Endothelial cell of umbilical vein (primary cell): ENCODE data around the gene RAP1GAP2. TPM values are rescaled to one million over a fixed set of nuclear protein-coding genes. Genes with fewer than 3 reads are reported as not detected.

ENCODE experiments used
- BruUV-seq: library from RNA; stranded (reverse); fragments of 400-500 nt; replicated peaks from 2 replicates; lab custom pipeline; 2021; lab: Mats Ljungman, UMichigan
- CTCF ChIA-PET: fragments of 300-600, 350-600 bp; sonication (Branson Sonifier 250); formaldehyde crosslinking; loops from one replicate; lab custom pipeline; 2021; ENCODE audit warnings: antibody characterized with exemption, inconsistent platforms; lab: Charles Lee
- POLR2A ChIA-PET: fragments of 300-600, 350-600 bp; sonication (Branson Sonifier 250); formaldehyde crosslinking; loops from one replicate; lab custom pipeline; 2021; ENCODE audit warnings: antibody characterized with exemption, inconsistent platforms; lab: Charles Lee
- DNase-seq: peaks from one replicate; pipeline ENCODE4 v3.0.0-alpha.2; 2011; ENCODE audit warnings: low read depth, low spot score
- FAIRE-seq: peaks from 2 replicates; lab custom pipeline; 2011; peaks lifted over from hg19 to GRCh38; lab: Jason Lieb, UNC
- H2AFZ ChIP-seq: 2 replicates; pipeline ENCODE4 v1.6.0; 2012; ENCODE audit warnings: low read depth, low read length, control low read depth, inconsistent platforms
- H3K27ac ChIP-seq: 2 replicates; pipeline ENCODE4 v1.5.1; 2011; ENCODE audit warnings: low read depth, mild to moderate bottlenecking, control low read depth, low read length, moderate library complexity; ENCODE audit not compliant: insufficient read depth
- H3K27me3 ChIP-seq, 2 experiments: 2 replicates each; pipeline versions ENCODE4 v1.6.0 to v1.6.1; 2011; ENCODE audit warnings: low read length in 2 of 2, mixed read lengths in 1 of 2; ENCODE audit not compliant: control insufficient read depth in 2 of 2, insufficient read depth in 2 of 2
- H3K36me3 ChIP-seq, 2 experiments: 2 replicates in 1 of 2; 3 replicates in 1 of 2; pipeline ENCODE4 v1.5.1; 2011; ENCODE audit warnings: low read length in 2 of 2, mild to moderate bottlenecking in 1 of 2, moderate library complexity in 1 of 2; ENCODE audit not compliant: control insufficient read depth in 2 of 2, insufficient read depth in 2 of 2; ENCODE audit errors: extremely low read depth in 1 of 2
- H3K4me1 ChIP-seq: 3 replicates; pipeline ENCODE4 v1.5.1; 2011; ENCODE audit warnings: mild to moderate bottlenecking, low read length; ENCODE audit not compliant: control insufficient read depth, insufficient read depth; ENCODE audit errors: extremely low read depth
- H3K4me2 ChIP-seq: 2 replicates; pipeline ENCODE4 v1.6.1; 2011; ENCODE audit warnings: low read length, control low read depth, mixed read lengths; ENCODE audit not compliant: insufficient read depth
- H3K4me3 ChIP-seq, 3 experiments: fragments of 200-600 bp in 1 of 3; sonication (generic), shearing (Covaris generic) in 1 of 3; replicated peaks in 1 of 3; 2 replicates each; pipeline ENCODE4 v1.5.1; 2011 to 2016; ENCODE audit warnings: control low read depth in 3 of 3, low read length in 3 of 3, mild to moderate bottlenecking in 2 of 3, inconsistent platforms in 1 of 3, low read depth in 1 of 3, moderate library complexity in 1 of 3; ENCODE audit not compliant: insufficient read depth in 1 of 3
- H3K79me2 ChIP-seq: 2 replicates; pipeline ENCODE4 v1.6.0; 2012; ENCODE audit warnings: low read length, inconsistent platforms; ENCODE audit not compliant: control insufficient read depth, insufficient read depth
- H3K9ac ChIP-seq: replicated peaks from 2 replicates; pipeline ENCODE3; 2011; ENCODE audit warnings: low read length, control low read depth; ENCODE audit not compliant: insufficient read depth; ENCODE audit errors: extremely low read depth
- H3K9me1 ChIP-seq: replicated peaks from 3 replicates; pipeline ENCODE4 v1.6.0; 2011; ENCODE audit warnings: mild to moderate bottlenecking, low read length; ENCODE audit not compliant: control insufficient read depth, insufficient read depth; ENCODE audit errors: extremely low read depth
- H3K9me3 ChIP-seq: replicated peaks from 2 replicates; pipeline ENCODE4 v1.5.1; 2012; ENCODE audit warnings: low read length, inconsistent platforms; ENCODE audit not compliant: control insufficient read depth, insufficient read depth
- H4K20me1 ChIP-seq: replicated peaks from 2 replicates; pipeline ENCODE3; 2011; ENCODE audit warnings: mild to moderate bottlenecking, low read length; ENCODE audit not compliant: control insufficient read depth, insufficient read depth; ENCODE audit errors: extremely low read depth
- EZH2 ChIP-seq: IDR thresholded peaks from 2 replicates; pipeline ENCODE4 v1.6.1; 2012; ENCODE audit warnings: borderline replicate concordance, low read depth, mild to moderate bottlenecking, moderate library complexity, low read length, inconsistent platforms; ENCODE audit not compliant: severe bottlenecking
- FOS ChIP-seq: IDR thresholded peaks from 2 replicates; pipeline ENCODE4 v1.6.1; 2011; ENCODE audit warnings: mild to moderate bottlenecking, low read length, moderate library complexity, borderline replicate concordance; ENCODE audit not compliant: insufficient read depth
- GATA2 ChIP-seq: IDR thresholded peaks from 2 replicates; pipeline ENCODE4 v1.7.0; 2011; ENCODE audit warnings: low read depth, mild to moderate bottlenecking, moderate library complexity, mixed read lengths, low read length; ENCODE audit not compliant: insufficient read length, insufficient read depth
- JUN ChIP-seq: IDR thresholded peaks from 2 replicates; pipeline ENCODE4 v1.6.1; 2011; ENCODE audit warnings: borderline replicate concordance, low read depth; ENCODE audit not compliant: insufficient read length, insufficient read depth
- MYC ChIP-seq: IDR thresholded peaks from one replicate; pipeline ENCODE4 v1.6.1; 2011; ENCODE audit warnings: mild to moderate bottlenecking, low read depth, low read length
- POLR2A ChIP-seq: IDR thresholded peaks from 2 replicates; pipeline ENCODE4 v1.6.1; 2012; ENCODE audit warnings: low read depth, mild to moderate bottlenecking, control low read depth, low read length
- POLR2AphosphoS5 ChIP-seq: IDR thresholded peaks from 2 replicates; pipeline ENCODE4 v1.6.1; 2012; ENCODE audit warnings: low read depth, mild to moderate bottlenecking, control low read depth, low read length, moderate library complexity; ENCODE audit not compliant: insufficient read depth
- dilution Hi-C: fragments of 300-500 bp; cut with MboI; formaldehyde crosslinking; loops from one replicate; pipeline ENCODE4 v1.15.0; 2019; ENCODE audit warnings: low sequenced_read_pairs; ENCODE audit not compliant: extremely low pct_ligation_motif_present
- intact Hi-C: fragments of 100-400 bp; cut with micrococcal nuclease; formaldehyde crosslinking; loops from one replicate; pipeline ENCODE4 v1.10.0; 2022
- polyA plus RNA-seq, 4 experiments: library from polyadenylated mRNA; depleted of rRNA in 3 of 4; stranded (reverse) in 3 of 4; unstranded in 1 of 4; fragments of >200 nt; gene quantifications; 2 replicates each; pipeline versions ENCODE4 v1.2.1 to v1.2.3, GENCODE V29; 2011 to 2012; ENCODE audit warnings: missing spikeins in 1 of 4
- total RNA-seq: library from RNA; stranded (reverse); gene quantifications from 2 replicates; pipeline ENCODE4 v1.2.3, GENCODE V29; 2021
- TF ChIP-seq, protein P1 (sequence below): IDR thresholded peaks from 2 replicates; pipeline ENCODE4 v1.6.1; 2011; ENCODE audit not compliant: insufficient read depth, insufficient read length
- TF ChIP-seq, protein P2 (sequence below), 2 donors: IDR thresholded peaks; 1 replicate in 1 of 2; 2 replicates in 1 of 2; pipeline ENCODE4 v1.5.1; 2011; ENCODE audit warnings: low read length in 2 of 2, mild to moderate bottlenecking in 2 of 2, moderate library complexity in 2 of 2, control low read depth in 1 of 2, inconsistent platforms in 1 of 2, low read depth in 1 of 2; ENCODE audit not compliant: insufficient read depth in 1 of 2; ENCODE audit errors: extremely low read depth in 1 of 2

Gene RAP1GAP2
- total and polyA plus RNA-seq, 2 donors (not counting 3 experiments of a cell fraction or from before 2014, with no cell fraction given) = 1.4 to 3.6 TPM

DNA sequence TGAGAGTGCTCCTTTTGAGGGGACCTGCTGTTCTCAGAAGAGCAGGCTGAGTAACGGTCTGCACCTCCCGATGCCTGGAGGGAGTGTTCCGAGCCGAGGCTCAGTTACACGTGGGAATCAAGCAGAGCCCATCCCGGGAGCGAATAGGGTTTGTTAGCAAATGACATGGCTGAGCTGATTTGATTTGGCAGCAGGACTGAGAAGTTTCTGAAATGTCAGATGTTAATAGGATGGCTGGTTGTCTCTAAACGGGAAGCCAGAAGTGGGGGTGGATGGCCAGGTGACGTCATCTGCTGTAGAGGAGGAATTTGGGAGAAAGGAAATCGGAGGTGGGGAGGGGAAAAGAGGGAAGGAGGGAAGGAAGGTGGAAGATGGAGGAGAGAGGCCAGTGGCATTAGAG, 128.0 kb downstream of the RAP1GAP2 start:
- no peak overlapping the region for H3K27ac ChIP-seq
- FAIRE-seq (no peak), DNase-seq (no peak)
- ChIA-PET CTCF (interaction anchor here (1.0 kb wide), 1 partner anchor 97 kb away, joined by 3 read pairs; no protein-coding TSS in a partner anchor), POLR2A (no interaction called here)
- H3K9ac ChIP-seq = no peak overlapping the region
- H2AFZ ChIP-seq = no peak overlapping the region
- no TSS peak for BruUV-seq
- no peaks in the 10 kb centered on the region for H3K4me1 ChIP-seq
- no peaks in the 10 kb centered on the region for H3K27me3 ChIP-seq
- dilution Hi-C loops = no loop called here
- H4K20me1 ChIP-seq = no peaks in the 10 kb centered on the region
- H3K36me3 ChIP-seq = no peaks in the 10 kb centered on the region
- no peaks in the 10 kb centered on the region for H3K9me3 ChIP-seq
- no peak overlapping the region for H3K4me2 ChIP-seq
- H3K4me3 ChIP-seq = no peak overlapping the region
- no peaks in the 10 kb centered on the region for H3K79me2 ChIP-seq
- no peaks in the 10 kb centered on the region for H3K9me1 ChIP-seq
- intact Hi-C loops = no loop called here
- TF ChIP-seq POLR2A = no peak
- TF ChIP-seq POLR2AphosphoS5 = no peak
- TF ChIP-seq, protein P1, sequence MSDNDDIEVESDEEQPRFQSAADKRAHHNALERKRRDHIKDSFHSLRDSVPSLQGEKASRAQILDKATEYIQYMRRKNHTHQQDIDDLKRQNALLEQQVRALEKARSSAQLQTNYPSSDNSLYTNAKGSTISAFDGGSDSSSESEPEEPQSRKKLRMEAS = no peak
- TF ChIP-seq JUN = no peak
- no peak for TF ChIP-seq GATA2
- TF ChIP-seq, protein P2, sequence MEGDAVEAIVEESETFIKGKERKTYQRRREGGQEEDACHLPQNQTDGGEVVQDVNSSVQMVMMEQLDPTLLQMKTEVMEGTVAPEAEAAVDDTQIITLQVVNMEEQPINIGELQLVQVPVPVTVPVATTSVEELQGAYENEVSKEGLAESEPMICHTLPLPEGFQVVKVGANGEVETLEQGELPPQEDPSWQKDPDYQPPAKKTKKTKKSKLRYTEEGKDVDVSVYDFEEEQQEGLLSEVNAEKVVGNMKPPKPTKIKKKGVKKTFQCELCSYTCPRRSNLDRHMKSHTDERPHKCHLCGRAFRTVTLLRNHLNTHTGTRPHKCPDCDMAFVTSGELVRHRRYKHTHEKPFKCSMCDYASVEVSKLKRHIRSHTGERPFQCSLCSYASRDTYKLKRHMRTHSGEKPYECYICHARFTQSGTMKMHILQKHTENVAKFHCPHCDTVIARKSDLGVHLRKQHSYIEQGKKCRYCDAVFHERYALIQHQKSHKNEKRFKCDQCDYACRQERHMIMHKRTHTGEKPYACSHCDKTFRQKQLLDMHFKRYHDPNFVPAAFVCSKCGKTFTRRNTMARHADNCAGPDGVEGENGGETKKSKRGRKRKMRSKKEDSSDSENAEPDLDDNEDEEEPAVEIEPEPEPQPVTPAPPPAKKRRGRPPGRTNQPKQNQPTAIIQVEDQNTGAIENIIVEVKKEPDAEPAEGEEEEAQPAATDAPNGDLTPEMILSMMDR (IDR thresholded peaks at IDR 0.05; ENCODE audit: extremely low read depth in 1 of 2, insufficient read depth in 1 of 2, low read depth in 1 of 2, low read length in 2 of 2) = no peak
- no peak for TF ChIP-seq FOS
- TF ChIP-seq EZH2 = no peak
- no peak for TF ChIP-seq MYC
